Rectal smooth muscle tissue (tissue), 1 donor: ENCODE data around the gene MAP2K3.

Experiments
- H3K27ac ChIP-seq: one replicate; pipeline ENCODE4 v1.7.0; 2013; ENCODE audit warnings: low read depth, low read length, inconsistent platforms
- H3K27me3 ChIP-seq: one replicate; pipeline ENCODE4 v1.7.0; 2013; ENCODE audit warnings: low read length; ENCODE audit not compliant: control insufficient read depth, insufficient read depth
- H3K36me3 ChIP-seq: one replicate; pipeline ENCODE4 v1.7.0; 2013; ENCODE audit warnings: low read length; ENCODE audit not compliant: control insufficient read depth, insufficient read depth
- H3K4me1 ChIP-seq: one replicate; pipeline ENCODE4 v1.7.0; 2013; ENCODE audit warnings: low read length; ENCODE audit not compliant: control insufficient read depth, insufficient read depth
- H3K4me3 ChIP-seq: one replicate; pipeline ENCODE4 v1.7.0; 2013; ENCODE audit warnings: low read length
- H3K9ac ChIP-seq: one replicate; pipeline ENCODE4 v1.7.0; 2013; ENCODE audit warnings: low read length

The MAP2K3 gene

GRCh38 chr17:21360048-21360447 lies 75.5 kb downstream of the MAP2K3 start:
- Histone ChIP-seq H3K9ac (no peak overlapping the region), H3K4me3 (no peak overlapping the region), H3K4me1 (no peaks in the 10 kb centered on the region), H3K27ac (no peak overlapping the region), H3K27me3 (no peaks in the 10 kb centered on the region), H3K36me3 (no peaks in the 10 kb centered on the region)

GRCh38 chr17:21361020-21361809 lies 76.7 kb downstream of the MAP2K3 start:
- Histone ChIP-seq H3K36me3 (no peaks in the 10 kb centered on the region), H3K4me1 (no peaks in the 10 kb centered on the region), H3K4me3 (no peak overlapping the region), H3K9ac (no peak overlapping the region), H3K27ac (no peak overlapping the region), H3K27me3 (no peaks in the 10 kb centered on the region)

- Histone ChIP-seq H3K4me3 (no peak overlapping the region), H3K27ac (no peak overlapping the region), H3K4me1 (no peaks in the 10 kb centered on the region), H3K9ac (no peak overlapping the region), H3K36me3 (no peaks in the 10 kb centered on the region), H3K27me3 (no peaks in the 10 kb centered on the region)
Measured at GRCh38 chr17:21362331-21362931, 77.9 kb downstream of the MAP2K3 start.

- no peaks in the 10 kb centered on the region for H3K36me3 ChIP-seq
- no peak overlapping the region for H3K27ac ChIP-seq
- no peaks in the 10 kb centered on the region for H3K4me1 ChIP-seq
- H3K9ac ChIP-seq = no peak overlapping the region
- no peak overlapping the region for H3K4me3 ChIP-seq
- H3K27me3 ChIP-seq = no peaks in the 10 kb centered on the region
Measured at GRCh38 chr17:21363776-21364642, 79.5 kb downstream of the MAP2K3 start.
